ENCODE data around the gene HLA-DQB1. TPM values are rescaled to one million over a fixed set of nuclear protein-coding genes. Genes with fewer than 3 reads are reported as not detected.

The HLA-DQB1 gene
- total and polyA plus RNA-seq, 2 of the 13 experiments (the other 11 are each of a cell fraction or from before 2014, with no cell fraction given) = not detected

- TF ChIP-seq ZNF513 (CRISPR knock-in tag; conservative IDR thresholded peaks at IDR 0.05) = no peak
- TF ChIP-seq ZNF350 (CRISPR knock-in tag; IDR thresholded peaks at IDR 0.05; ENCODE audit: borderline replicate concordance, low read depth) = no peak
- TF ChIP-seq TEAD3 (CRISPR knock-in tag; optimal IDR thresholded peaks at IDR 0.05; ENCODE audit: borderline replicate concordance) = no peak
- TF ChIP-seq HOXD1 (CRISPR knock-in tag; IDR thresholded peaks at IDR 0.05) = no peak
These were observed 17.8 kb upstream of the HLA-DQB1 start (continued) for GRCh38 chr6:32684246-32684645.

- DNase-seq (ENCODE audit: low spot score) (no peak), FAIRE-seq (no peak), ATAC-seq (no peak)
- intact Hi-C loops (cut with micrococcal nuclease; ENCODE audit: unreplicated experiment) (no loop called here), in situ Hi-C loops (cut with HindIII; ENCODE audit: extremely low pct_ligation_motif_present, low pct_unique_long_range_greater_than_20kb) (no loop called here)
- Histone ChIP-seq H3K4me2 (ENCODE audit: low read depth, low read length) (no peak overlapping the region), H4K20me1 (ENCODE audit: insufficient read depth, low read length) (no peaks in the 10 kb centered on the region), H3K36me3 (replicated peaks in 1 of 2; ENCODE audit: control insufficient read depth in 1 of 2, insufficient read depth in 2 of 2, low read length in 2 of 2) (no peaks in the 10 kb centered on the region), H3K27ac (ENCODE audit: extremely low read length, insufficient read depth, low read length) (no peak overlapping the region), H3K9me3 (ENCODE audit: low read length) (no peaks in the 10 kb centered on the region), H2AFZ (ENCODE audit: low read length) (no peak overlapping the region), H3K79me2 (ENCODE audit: insufficient read depth, low read length) (no peaks in the 10 kb centered on the region), H3K4me3 (replicated peaks in 1 of 3; ENCODE audit: insufficient read depth in 1 of 3, low read depth in 2 of 3, low read length in 3 of 3) (no peak overlapping the region), H3K4me1 (ENCODE audit: insufficient read depth, low read length) (no peaks in the 10 kb centered on the region), H3K27me3 (ENCODE audit: control insufficient read depth in 1 of 2, insufficient read depth in 2 of 2, low read length in 2 of 2) (no peaks in the 10 kb centered on the region), H3K9ac (ENCODE audit: insufficient read depth, low read depth, low read length) (no peak overlapping the region)
- no TSS peak for BruUV-seq (replicated peaks)
- TF ChIP-seq ZNF605 (CRISPR knock-in tag; IDR thresholded peaks at IDR 0.05) = no peak
- TF ChIP-seq PLRG1 (conservative IDR thresholded peaks at IDR 0.05) = no peak
- no peak for TF ChIP-seq ATF5 (CRISPR knock-in tag; IDR thresholded peaks at IDR 0.05; ENCODE audit: low read depth)
- no peak for TF ChIP-seq KLF15 (CRISPR knock-in tag; IDR thresholded peaks at IDR 0.05; ENCODE audit: borderline replicate concordance)
- TF ChIP-seq ZSCAN21 (CRISPR knock-in tag; IDR thresholded peaks at IDR 0.05; ENCODE audit: borderline replicate concordance) = no peak
- TF ChIP-seq ZBTB4 (CRISPR knock-in tag; IDR thresholded peaks at IDR 0.05; ENCODE audit: borderline replicate concordance) = no peak
- no peak for TF ChIP-seq HOXA9 (CRISPR knock-in tag; IDR thresholded peaks at IDR 0.05; ENCODE audit: borderline replicate concordance)
- TF ChIP-seq SRF (IDR thresholded peaks at IDR 0.05; ENCODE audit: low read depth, low read length) = no peak
- no peak for TF ChIP-seq ZNF7 (CRISPR knock-in tag; IDR thresholded peaks at IDR 0.05)
- no peak for TF ChIP-seq TGIF2 (CRISPR knock-in tag; IDR thresholded peaks at IDR 0.05)
- TF ChIP-seq IKZF5 (CRISPR knock-in tag; IDR thresholded peaks at IDR 0.05) = no peak
- no peak for TF ChIP-seq ZNF660 (CRISPR knock-in tag; IDR thresholded peaks at IDR 0.05; ENCODE audit: borderline replicate concordance, low read depth)
- TF ChIP-seq ZNF10 (CRISPR knock-in tag; IDR thresholded peaks at IDR 0.05; ENCODE audit: borderline replicate concordance, low read depth) = no peak
- 0% methylated on average over 1 of the region's 1 CpG for WGBS (ENCODE audit: low lambda C conversion rate)
- CTCF ChIA-PET (ENCODE audit: low intra/inter-chr PET ratio, low total read pairs) = no interaction called here
- POLR2A ChIA-PET = no interaction called here
These were observed 13.6 kb upstream of the HLA-DQB1 start for GRCh38 chr6:32680055-32680454.

Measured in HepG2 (cell line).